Fibroblast of pulmonary artery (primary cell): ENCODE results near the gene NLRP14.
A peak's percentile ranks its signal among the peaks of the same experiment; 100 is the strongest.

Experiments used
- DNase-seq: peaks from one replicate; pipeline ENCODE4 v3.0.0-alpha.2; 2010; ENCODE audit warnings: low read depth
- H3K4me3 ChIP-seq: replicated peaks from 2 replicates; pipeline ENCODE4 v1.5.1; 2011; ENCODE audit warnings: low read depth, mild to moderate bottlenecking, control low read depth, low read length, moderate library complexity
- CTCF ChIP-seq: IDR thresholded peaks from 2 replicates; pipeline ENCODE4 v1.5.1; 2011; ENCODE audit warnings: mild to moderate bottlenecking, control low read depth, low read length, inconsistent platforms; ENCODE audit errors: missing control alignments

NLRP14 gene

GRCh38 chr11:7077101-7077500, 56.8 kb downstream of the NLRP14 start:
- no peak for DNase-seq
- no peak for TF ChIP-seq CTCF
- no peak overlapping the region for H3K4me3 ChIP-seq

- TF ChIP-seq CTCF: no peak
- DNase-seq: no peak
- no peak overlapping the region for H3K4me3 ChIP-seq
Measured at GRCh38 chr11:7079545-7080135, 59.4 kb downstream of the NLRP14 start.

- no peak for TF ChIP-seq CTCF
- no peak for DNase-seq
- H3K4me3 ChIP-seq: no peak overlapping the region
Measured at GRCh38 chr11:7080900-7081299, 60.6 kb downstream of the NLRP14 start.

- H3K4me3 ChIP-seq: no peak overlapping the region
- no peak for TF ChIP-seq CTCF
- no peak for DNase-seq
Measured at GRCh38 chr11:7081441-7081840, 61.2 kb downstream of the NLRP14 start.

- DNase-seq: peak; percentile 2
- no peak for TF ChIP-seq CTCF
- H3K4me3 ChIP-seq: no peak within 1 kb of the TSS
Measured at GRCh38 chr11:7088921-7089320, 68.6 kb downstream of the NLRP14 start, which contains the start of gene RBMXL2. Gene RBMXL2, plus strand, starts transcription at chr11:7088998. Its CDS starts 123 bp downstream, at chr11:7089121.

GRCh38 chr11:7089328-7090251, 69.3 kb downstream of the NLRP14 start:
- H3K4me3 ChIP-seq: no peak overlapping the region
- TF ChIP-seq CTCF: no peak
- DNase-seq: no peak
